Embryonic facial prominence (tissue), 1 donor: ENCODE results near the gene CDK19.

Experiments used
- DNase-seq: peaks from one replicate; pipeline ENCODE4 v3.0.0-alpha.2; 2016; ENCODE audit errors: extremely low spot score

Gene CDK19

GRCh38 chr6:110658631-110659211, 156.5 kb downstream of the CDK19 start:
- DNase-seq: no peak

GRCh38 chr6:110656492-110656891, 158.8 kb downstream of the CDK19 start:
- no peak for DNase-seq

- DNase-seq: no peak
Observed at GRCh38 chr6:110655821-110656220, 159.4 kb downstream of the CDK19 start.

- DNase-seq: no peak
Observed at GRCh38 chr6:110654096-110654820, 161.0 kb downstream of the CDK19 start.

- DNase-seq: no peak
Observed at GRCh38 chr6:110653381-110653780, 161.9 kb downstream of the CDK19 start.

GRCh38 chr6:110652520-110652919, 162.7 kb downstream of the CDK19 start:
- DNase-seq: no peak

- no peak for DNase-seq
Observed at GRCh38 chr6:110650755-110651154, 164.5 kb downstream of the CDK19 start.

GRCh38 chr6:110649704-110650103, 165.6 kb downstream of the CDK19 start:
- no peak for DNase-seq

- DNase-seq: no peak
Observed at GRCh38 chr6:110646951-110647910, 168.0 kb downstream of the CDK19 start.

GRCh38 chr6:110646419-110646698, 168.9 kb downstream of the CDK19 start:
- no peak for DNase-seq

- no peak for DNase-seq
Observed at GRCh38 chr6:110645685-110646418, 169.4 kb downstream of the CDK19 start.

GRCh38 chr6:110643175-110643574, 172.1 kb downstream of the CDK19 start:
- DNase-seq: no peak

GRCh38 chr6:110642711-110643110, 172.6 kb downstream of the CDK19 start:
- DNase-seq: no peak

GRCh38 chr6:110636781-110637180, 178.5 kb downstream of the CDK19 start:
- DNase-seq: no peak

GRCh38 chr6:110635096-110635495, 180.2 kb downstream of the CDK19 start:
- DNase-seq: no peak

- no peak for DNase-seq
Observed at GRCh38 chr6:110633731-110634213, 181.5 kb downstream of the CDK19 start.

GRCh38 chr6:110629153-110629552, 186.1 kb downstream of the CDK19 start:
- DNase-seq: no peak

GRCh38 chr6:110628330-110628729, 186.9 kb downstream of the CDK19 start:
- no peak for DNase-seq

GRCh38 chr6:110626442-110626841, 188.8 kb downstream of the CDK19 start:
- no peak for DNase-seq

- no peak for DNase-seq
Observed at GRCh38 chr6:110625883-110626282, 189.4 kb downstream of the CDK19 start.

- DNase-seq: no peak
Observed at GRCh38 chr6:110622912-110623578, 192.2 kb downstream of the CDK19 start.
